B cell (primary cell): Measurements from ENCODE around the gene MUC12. TPM values are rescaled to one million over a fixed set of nuclear protein-coding genes. Genes with fewer than 3 reads are reported as not detected.

Experiments
- ATAC-seq: fragments of 200-7000 bp; cut with Tn5 transposase; one replicate; pipeline ENCODE4 v1.10.0; 2021; ENCODE audit warnings: low read depth, mild to moderate bottlenecking, moderate number of reproducible peaks, moderate library complexity
- CTCF ChIA-PET: fragments of 350-600 bp; sonication (Branson Sonifier 250); formaldehyde crosslinking; loops from one replicate; lab custom pipeline; 2021; ENCODE audit warnings: antibody characterized with exemption, inconsistent platforms; lab: Charles Lee
- POLR2A ChIA-PET: fragments of 350-600 bp; sonication (Branson Sonifier 250); formaldehyde crosslinking; loops from one replicate; lab custom pipeline; 2021; ENCODE audit warnings: antibody characterized with exemption; lab: Charles Lee
- DNase-seq: peaks from one replicate; pipeline ENCODE4 v3.0.0; 2013
- H2AFZ ChIP-seq: 2 replicates; pipeline ENCODE4 v1.6.1; 2012; ENCODE audit warnings: mild to moderate bottlenecking, low read depth, low read length; ENCODE audit not compliant: insufficient read depth, poor library complexity, severe bottlenecking
- H3K27ac ChIP-seq, 2 donors: 1 replicate in 1 of 2; 2 replicates in 1 of 2; pipeline ENCODE4 v1.5.1; 2012 to 2013; ENCODE audit warnings: low read length in 2 of 2, mild to moderate bottlenecking in 2 of 2, moderate library complexity in 1 of 2
- H3K27me3 ChIP-seq, 4 experiments: fragments of 200-600 bp in 1 of 4; sonication (generic) in 1 of 4; replicated peaks in 1 of 4; 1 replicate in 2 of 4; 2 replicates in 2 of 4; pipeline versions ENCODE4 v1.6.1 to v1.7.0; 2013 to 2016; ENCODE audit warnings: low read length in 3 of 4, mild to moderate bottlenecking in 2 of 4, mixed read lengths in 1 of 4, moderate library complexity in 1 of 4; ENCODE audit not compliant: insufficient read depth in 4 of 4, control insufficient read depth in 3 of 4; ENCODE audit errors: control extremely low read depth in 1 of 4
- H3K36me3 ChIP-seq, 2 experiments: replicated peaks in 1 of 2; 1 replicate in 1 of 2; 2 replicates in 1 of 2; pipeline versions ENCODE4 v1.6.1 to v1.7.1; 2013; ENCODE audit warnings: low read length in 1 of 2; ENCODE audit not compliant: insufficient read depth in 2 of 2, control insufficient read depth in 1 of 2; ENCODE audit errors: control extremely low read depth in 1 of 2, extremely low read depth in 1 of 2
- H3K4me1 ChIP-seq, 2 donors: fragments of 200-600 bp in 1 of 2; sonication (generic) in 1 of 2; 1 replicate in 1 of 2; 2 replicates in 1 of 2; pipeline versions ENCODE4 v1.5.1 to v1.6.1; 2013 to 2017; ENCODE audit warnings: low read length in 2 of 2; ENCODE audit not compliant: control insufficient read depth in 2 of 2, insufficient read depth in 2 of 2
- H3K4me2 ChIP-seq: replicated peaks from 2 replicates; pipeline ENCODE3; 2012; ENCODE audit warnings: mild to moderate bottlenecking, low read depth, low read length; ENCODE audit not compliant: poor library complexity, severe bottlenecking
- H3K4me3 ChIP-seq, 5 experiments: fragments of 200-600 bp in 1 of 5; sonication (generic) in 1 of 5; 1 replicate in 3 of 5; 2 replicates in 2 of 5; pipeline versions ENCODE4 v1.5.1 to v1.7.0; 2011 to 2016; ENCODE audit warnings: low read length in 4 of 5, mild to moderate bottlenecking in 4 of 5, low read depth in 2 of 5, control low read depth in 1 of 5, moderate library complexity in 1 of 5; ENCODE audit not compliant: insufficient read depth in 1 of 5; ENCODE audit errors: control extremely low read depth in 1 of 5, extremely low read depth in 1 of 5
- H3K79me2 ChIP-seq: fragments of 200-600 bp; sonication (generic); one replicate; pipeline ENCODE4 v1.6.0; 2016; ENCODE audit warnings: low read length; ENCODE audit not compliant: control insufficient read depth, insufficient read depth
- H3K9ac ChIP-seq: fragments of 200-600 bp; sonication (generic); 2 replicates; pipeline ENCODE4 v1.6.1; 2017; ENCODE audit warnings: mild to moderate bottlenecking, low read length, moderate library complexity
- H3K9me3 ChIP-seq, 3 donors: one replicate each; pipeline versions ENCODE4 v1.6.1 to v1.7.1; 2013; ENCODE audit warnings: low read length in 2 of 3; ENCODE audit not compliant: control insufficient read depth in 2 of 3, insufficient read depth in 1 of 3; ENCODE audit errors: control extremely low read depth in 1 of 3
- H4K20me1 ChIP-seq: 2 replicates; pipeline ENCODE4 v1.6.0; 2012; ENCODE audit warnings: mild to moderate bottlenecking, low read length; ENCODE audit not compliant: insufficient read depth, control insufficient read depth, poor library complexity, severe bottlenecking
- H3K27ac Mint-ChIP-seq: one replicate; pipeline ENCODE4 v1.8.0; 2021; ENCODE audit warnings: mixed read lengths
- H3K27me3 Mint-ChIP-seq: one replicate; pipeline ENCODE4 v1.8.0; 2021; ENCODE audit warnings: mixed read lengths
- H3K4me1 Mint-ChIP-seq: one replicate; pipeline ENCODE4 v1.8.0; 2021; ENCODE audit warnings: mixed read lengths
- H3K4me3 Mint-ChIP-seq: one replicate; pipeline ENCODE4 v1.8.0; 2021; ENCODE audit warnings: mixed read lengths
- H3K9me3 Mint-ChIP-seq: one replicate; pipeline ENCODE4 v1.8.0; 2022; ENCODE audit warnings: mixed read lengths; ENCODE audit not compliant: insufficient read depth
- EZH2 ChIP-seq: IDR thresholded peaks from 2 replicates; pipeline ENCODE4 v1.6.1; 2012; ENCODE audit warnings: borderline replicate concordance, low read depth, mild to moderate bottlenecking, moderate library complexity, low read length; ENCODE audit not compliant: insufficient read depth, poor library complexity, severe bottlenecking
- WGBS: methylation state at CpG from one replicate; pipeline ENCODE4 v1.1.5; 2013; ENCODE audit warnings: missing lambda C conversion rate; ENCODE audit not compliant: insufficient coverage; 5-methylcytosine and 5-hydroxymethylcytosine counted together
- intact Hi-C: fragments of 100-400 bp; cut with micrococcal nuclease; formaldehyde crosslinking; loops from one replicate; pipeline ENCODE4 v1.10.0; 2022
- polyA plus RNA-seq: library from polyadenylated mRNA; depleted of rRNA; stranded (reverse); fragments of >200 nt; gene quantifications from 2 replicates; pipeline ENCODE4 v1.2.3, GENCODE V29; 2012
- total RNA-seq, 2 donors: library from RNA; stranded (reverse); fragments of 120-200 nt in 1 of 2; gene quantifications; 1 replicate in 1 of 2; 2 replicates in 1 of 2; pipeline versions ENCODE4 v1.2.3 to v1.2.4, GENCODE V29; 2013 to 2022
- TF ChIP-seq, protein P1 (sequence below): fragments of 200-600 bp; IDR thresholded peaks from one replicate; pipeline ENCODE4 v1.8.0; 2022; ENCODE audit warnings: antibody characterized with exemption, mild to moderate bottlenecking

MUC12 gene
- total and polyA plus RNA-seq, 2 donors (not counting 1 experiment from before 2014, with no cell fraction given): 0.81 TPM; not detected in 1

- ATAC-seq: no peak
- POLR2A ChIA-PET: no interaction called here
- Histone ChIP-seq H3K4me3 (no peak overlapping the region), H3K4me2 (no peak overlapping the region), H3K27me3 (peaks cover 0 to 14% (median 0%) of the 10 kb centered on the region in 4 experiments), H3K9me3 (peaks cover 2 to 25% (median 6%) of the 10 kb centered on the region in 3 donors), H3K4me1 (no peaks in the 10 kb centered on the region), H3K79me2 (no peaks in the 10 kb centered on the region), H3K9ac (no peak overlapping the region), H3K27ac (no peak overlapping the region), H2AFZ (no peak overlapping the region), H4K20me1 (no peaks in the 10 kb centered on the region), H3K36me3 (no peaks in the 10 kb centered on the region)
- whole genome bisulfite sequencing: 88% methylated on average over 4 of the region's 5 CpGs
- Mint-ChIP-seq H3K9me3 (peaks cover 6% of the 10 kb centered on the region), H3K4me3 (no peak overlapping the region), H3K4me1 (no peaks in the 10 kb centered on the region), H3K27me3 (peaks cover 23% of the 10 kb centered on the region), H3K27ac (no peak overlapping the region)
- no peak for TF ChIP-seq EZH2
- TF ChIP-seq, protein P1, sequence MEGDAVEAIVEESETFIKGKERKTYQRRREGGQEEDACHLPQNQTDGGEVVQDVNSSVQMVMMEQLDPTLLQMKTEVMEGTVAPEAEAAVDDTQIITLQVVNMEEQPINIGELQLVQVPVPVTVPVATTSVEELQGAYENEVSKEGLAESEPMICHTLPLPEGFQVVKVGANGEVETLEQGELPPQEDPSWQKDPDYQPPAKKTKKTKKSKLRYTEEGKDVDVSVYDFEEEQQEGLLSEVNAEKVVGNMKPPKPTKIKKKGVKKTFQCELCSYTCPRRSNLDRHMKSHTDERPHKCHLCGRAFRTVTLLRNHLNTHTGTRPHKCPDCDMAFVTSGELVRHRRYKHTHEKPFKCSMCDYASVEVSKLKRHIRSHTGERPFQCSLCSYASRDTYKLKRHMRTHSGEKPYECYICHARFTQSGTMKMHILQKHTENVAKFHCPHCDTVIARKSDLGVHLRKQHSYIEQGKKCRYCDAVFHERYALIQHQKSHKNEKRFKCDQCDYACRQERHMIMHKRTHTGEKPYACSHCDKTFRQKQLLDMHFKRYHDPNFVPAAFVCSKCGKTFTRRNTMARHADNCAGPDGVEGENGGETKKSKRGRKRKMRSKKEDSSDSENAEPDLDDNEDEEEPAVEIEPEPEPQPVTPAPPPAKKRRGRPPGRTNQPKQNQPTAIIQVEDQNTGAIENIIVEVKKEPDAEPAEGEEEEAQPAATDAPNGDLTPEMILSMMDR: no peak
- DNase-seq: no peak
- intact Hi-C loops: no loop called here
- CTCF ChIA-PET: no interaction called here
Measured at GRCh38 chr7:100943693-100944092, 25.7 kb upstream of the MUC12 start.

DNA sequence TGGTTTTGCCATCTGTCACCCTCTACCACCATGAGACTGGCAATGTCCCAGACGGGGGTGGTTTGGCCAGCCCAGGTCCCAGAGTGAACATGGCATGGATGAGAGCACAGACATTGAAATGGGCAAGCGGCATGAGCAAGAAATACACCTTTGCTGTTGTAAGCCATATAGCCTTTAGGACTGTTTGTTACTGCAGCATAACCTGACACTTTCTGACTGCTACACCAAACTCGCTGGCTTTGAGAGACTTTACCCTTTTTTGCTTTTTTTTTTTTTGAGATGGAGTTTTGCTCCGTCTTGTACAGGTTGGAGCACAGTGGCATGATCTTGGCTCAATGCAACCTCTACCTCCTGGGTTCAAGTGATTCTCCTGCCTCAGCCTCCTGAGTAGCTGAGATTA is 25.2 kb upstream of the MUC12 start:
- Histone ChIP-seq H3K79me2 (no peaks in the 10 kb centered on the region), H4K20me1 (no peaks in the 10 kb centered on the region), H2AFZ (no peak overlapping the region), H3K36me3 (no peaks in the 10 kb centered on the region), H3K4me3 (no peak overlapping the region), H3K9ac (no peak overlapping the region), H3K9me3 (peaks cover 2 to 23% (median 6%) of the 10 kb centered on the region in 3 donors), H3K4me2 (no peak overlapping the region), H3K27ac (no peak overlapping the region), H3K4me1 (no peaks in the 10 kb centered on the region), H3K27me3 (peaks cover 0 to 17% (median 0%) of the 10 kb centered on the region in 4 experiments)
- Mint-ChIP-seq H3K4me1 (no peaks in the 10 kb centered on the region), H3K9me3 (peaks cover 4% of the 10 kb centered on the region), H3K27me3 (peaks cover 25% of the 10 kb centered on the region), H3K4me3 (no peak overlapping the region), H3K27ac (no peak overlapping the region)
- DNase-seq (no peak), ATAC-seq (no peak)
- ChIA-PET CTCF (interaction anchor here (0.5 to 0.7 kb wide), 2 partner anchors 43 to 188 kb away, joined by 3 to 4 read pairs; no protein-coding TSS in a partner anchor), POLR2A (no interaction called here)
- WGBS: 100% methylated on average over 1 of the region's 4 CpGs
- intact Hi-C loops: no loop called here
- TF ChIP-seq, protein P1: no peak
- no peak for TF ChIP-seq EZH2
